CD4-positive, alpha-beta T cell treated with Interleukin-4 for 4 hours (primary cell): Measurements from ENCODE around the gene STXBP5.
A peak's percentile ranks its signal among the peaks of the same experiment; 100 is the strongest.
"Not testable (repeated sequence)": the region's sequence is repeated elsewhere in the genome, so short reads cannot be mapped to it uniquely, and the experiment has no call there.

Source experiments
- DNase-seq: peaks from one replicate; pipeline ENCODE4 v3.0.0-alpha.2; 2020

Gene STXBP5

DNA sequence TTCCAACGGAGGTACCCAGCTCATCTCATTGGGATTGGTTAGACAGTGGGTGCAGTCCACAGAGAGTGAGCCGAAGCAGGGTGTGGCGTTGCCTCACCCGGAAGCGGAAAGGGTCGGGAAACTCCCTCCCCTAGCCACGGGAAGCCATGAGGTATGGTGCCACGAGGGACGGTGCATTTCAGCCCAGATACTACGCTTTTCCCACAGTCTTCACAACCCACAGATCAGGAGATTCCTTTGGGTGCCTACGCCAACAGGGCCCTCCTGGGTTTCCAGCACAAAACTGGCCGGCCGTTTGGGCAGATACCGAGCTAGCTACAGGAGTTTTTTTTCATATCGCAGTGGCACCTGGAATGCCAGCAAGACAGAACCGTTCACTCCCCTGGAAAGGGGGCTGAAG is 46.9 kb downstream of the STXBP5 start:
- no peak for DNase-seq

- DNase-seq = not testable (repeated sequence)
These were observed 50.8 kb downstream of the STXBP5 start for GRCh38 chr6:147254929-147255473.

- no peak for DNase-seq
These were observed 51.9 kb downstream of the STXBP5 start for GRCh38 chr6:147255948-147256674.

GRCh38 chr6:147257760-147258159 is 53.5 kb downstream of the STXBP5 start:
- no peak for DNase-seq

DNA sequence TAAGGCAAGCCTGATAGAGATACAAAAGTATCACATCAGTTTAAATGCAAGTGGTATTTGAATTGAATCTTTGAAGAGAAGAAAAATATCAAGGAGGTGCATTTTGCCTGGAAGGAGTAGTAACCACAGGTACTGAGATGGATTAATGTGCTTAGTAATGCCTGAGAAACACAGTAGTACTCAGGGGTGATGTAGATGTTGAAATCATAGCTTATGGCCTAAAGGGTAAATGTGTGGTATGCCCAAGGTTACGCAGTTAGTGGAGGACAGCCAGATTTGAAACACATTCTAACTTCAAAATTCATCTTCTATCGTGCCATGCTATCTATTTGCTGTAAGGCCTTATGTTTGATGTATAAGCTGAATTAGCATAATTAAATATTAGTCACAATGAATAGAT is 55.9 kb downstream of the STXBP5 start:
- no peak for DNase-seq

DNA sequence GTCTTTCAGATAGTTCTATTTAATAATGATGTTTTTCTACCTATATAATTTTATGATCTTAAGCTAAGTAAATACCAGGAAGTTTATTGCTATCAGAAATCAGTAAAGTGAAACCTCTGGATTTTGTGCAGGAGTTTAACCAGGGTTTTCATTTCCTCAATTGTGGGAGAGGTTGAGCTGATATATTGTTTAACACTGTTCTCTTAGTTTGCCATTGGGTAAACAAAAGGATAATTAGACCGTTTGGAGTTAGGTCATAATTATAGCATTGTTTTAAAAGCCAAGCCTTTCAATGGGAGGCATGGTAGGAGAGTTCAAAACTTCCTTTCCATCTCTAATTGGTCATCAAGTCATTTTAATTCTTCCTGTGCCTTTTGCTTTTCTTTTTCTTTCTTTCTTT is 58.7 kb downstream of the STXBP5 start:
- DNase-seq = no peak

DNA sequence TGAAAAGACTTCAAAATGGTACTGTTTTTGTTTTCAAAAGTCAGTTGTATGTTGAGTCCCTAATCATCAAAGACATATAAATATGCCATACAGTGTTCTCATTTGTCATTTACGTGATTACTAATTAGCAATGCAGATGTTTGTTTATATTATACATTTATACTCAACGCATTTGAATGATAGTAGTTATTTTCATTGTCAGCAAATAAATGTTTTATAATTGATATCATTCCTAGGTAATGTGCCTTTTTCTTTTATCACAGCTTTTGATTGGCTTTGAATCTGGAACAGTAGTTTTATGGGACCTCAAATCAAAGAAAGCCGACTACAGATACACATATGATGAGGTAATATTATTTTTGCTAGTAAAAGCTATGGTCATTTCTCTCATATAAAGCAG is 62.6 kb downstream of the STXBP5 start:
- no peak for DNase-seq

DNA sequence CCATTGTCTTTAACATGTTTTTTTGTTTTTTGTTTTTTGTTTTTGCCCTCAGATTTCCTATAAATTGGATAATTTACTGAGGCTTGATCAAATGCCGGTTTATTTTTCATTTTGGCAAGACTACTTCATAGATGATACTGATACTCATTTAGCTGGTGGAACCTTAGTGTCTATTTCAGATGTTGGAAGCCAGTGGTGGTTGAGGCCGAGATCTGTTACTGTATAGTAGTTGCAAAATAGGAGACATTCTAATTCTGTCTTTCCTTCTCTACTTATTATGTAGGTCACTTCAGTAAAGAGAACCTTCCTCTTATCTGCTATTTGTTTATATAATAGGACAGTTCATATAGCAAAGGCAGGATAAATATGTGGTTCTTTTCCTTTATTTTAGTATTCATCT is 63.4 kb downstream of the STXBP5 start:
- no peak for DNase-seq

DNA sequence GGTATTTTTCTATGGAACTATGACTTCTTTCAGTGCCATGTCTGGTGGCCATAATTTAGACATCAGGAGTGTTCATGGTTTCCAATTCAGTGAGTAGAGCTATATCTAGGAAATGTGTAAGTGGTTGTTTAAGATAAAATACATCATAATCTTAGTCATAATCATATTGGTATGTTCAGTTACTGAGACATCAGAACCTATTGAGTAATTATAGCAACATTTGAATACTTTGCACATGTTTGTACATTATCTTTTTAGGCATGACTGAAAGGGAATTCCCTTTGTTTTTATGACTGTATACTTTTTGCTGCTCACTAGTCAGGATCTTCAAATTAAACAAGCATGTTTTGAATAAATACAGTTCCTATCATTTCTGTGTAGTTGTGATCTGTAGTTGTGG is 64.0 kb downstream of the STXBP5 start:
- DNase-seq = no peak

GRCh38 chr6:147274012-147274411 is 69.8 kb downstream of the STXBP5 start:
- DNase-seq = no peak

DNA sequence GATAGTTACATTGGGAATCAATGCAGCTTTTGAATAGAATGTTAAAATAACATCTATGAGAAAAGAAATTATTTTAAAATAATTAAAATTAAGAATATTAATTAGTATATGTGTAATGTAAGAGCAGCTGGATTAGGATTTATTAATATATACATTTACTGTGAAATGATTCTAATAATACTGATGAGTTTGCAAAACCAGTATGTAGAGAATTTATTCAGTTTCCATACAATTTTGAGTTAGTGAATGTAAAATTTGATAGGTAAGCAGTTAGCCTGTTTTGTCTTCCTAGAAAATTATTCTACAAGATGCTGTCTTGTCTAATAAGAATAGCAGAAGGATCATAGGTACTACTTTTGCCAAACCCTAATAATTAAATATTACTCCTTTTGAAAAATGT is 70.6 kb downstream of the STXBP5 start:
- DNase-seq = no peak

DNA sequence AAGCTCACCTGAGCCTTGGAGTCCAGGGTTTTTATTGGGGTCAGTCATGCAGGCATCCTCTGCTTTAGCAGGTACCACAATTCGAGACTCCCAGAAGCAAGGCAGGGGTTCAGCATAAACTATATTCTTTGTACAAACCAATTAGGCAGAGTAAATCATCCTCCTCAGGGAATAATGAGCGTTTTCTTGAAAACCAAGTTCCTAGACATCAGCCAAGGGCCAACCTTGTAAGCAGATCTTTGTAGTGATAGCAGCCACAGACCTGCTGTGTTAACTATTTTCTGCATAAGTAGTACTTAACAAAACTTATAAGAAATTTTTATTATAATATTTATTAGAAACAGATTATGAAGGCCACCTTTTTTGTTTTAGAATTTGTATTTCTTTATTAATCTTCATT is 74.7 kb downstream of the STXBP5 start:
- DNase-seq = no peak

DNA sequence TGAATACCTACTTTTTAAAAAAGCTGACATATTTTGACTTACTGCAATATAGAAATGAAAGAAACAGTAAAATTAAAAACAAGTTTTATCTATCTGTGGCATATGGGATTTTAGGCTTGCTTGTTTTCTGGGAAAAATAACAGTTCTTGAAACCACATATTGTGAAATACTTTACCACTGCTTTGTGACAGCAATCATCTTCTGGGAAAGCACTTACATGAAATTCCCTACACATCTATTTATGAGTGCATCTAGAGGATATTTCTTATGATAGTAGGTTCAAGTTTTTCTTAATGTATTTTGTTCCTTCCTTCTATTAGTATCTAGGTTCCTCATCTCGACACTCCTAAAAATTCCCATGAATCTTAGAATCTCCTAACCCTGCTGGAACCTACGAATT is 75.2 kb downstream of the STXBP5 start:
- DNase-seq = no peak

DNA sequence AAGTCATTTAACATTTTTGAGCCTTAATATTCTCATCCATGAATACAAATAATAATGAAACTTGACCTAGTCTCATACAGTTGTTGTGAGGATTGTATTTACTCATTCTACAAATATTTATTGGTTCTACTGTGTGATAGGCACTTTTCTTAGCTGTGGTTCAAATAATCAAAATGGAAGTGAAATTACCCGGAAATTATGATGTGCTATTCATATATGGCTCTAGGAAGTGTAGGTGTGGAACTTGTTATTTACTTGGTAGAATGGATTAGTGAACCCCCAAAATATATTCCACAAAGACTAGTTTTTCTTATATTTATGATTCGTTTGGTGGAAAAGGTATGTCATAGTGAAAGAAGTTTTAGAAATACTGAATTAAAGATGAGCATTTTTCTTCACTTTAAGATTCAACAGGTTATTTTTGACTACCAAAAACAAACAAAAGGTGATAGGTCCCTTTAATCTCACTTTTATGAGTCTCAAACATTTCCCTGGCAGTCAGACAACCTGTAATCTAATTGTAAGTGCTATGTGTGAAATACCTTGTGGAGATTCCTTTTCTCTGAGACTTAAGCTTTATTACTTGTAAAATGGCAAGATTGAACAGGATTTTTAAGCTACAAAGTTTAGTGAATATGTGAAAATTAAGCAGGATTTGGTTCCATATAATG is 77.8 kb downstream of the STXBP5 start:
- no peak for DNase-seq

- DNase-seq = no peak
These were observed 78.3 kb downstream of the STXBP5 start for GRCh38 chr6:147282566-147282959.

DNA sequence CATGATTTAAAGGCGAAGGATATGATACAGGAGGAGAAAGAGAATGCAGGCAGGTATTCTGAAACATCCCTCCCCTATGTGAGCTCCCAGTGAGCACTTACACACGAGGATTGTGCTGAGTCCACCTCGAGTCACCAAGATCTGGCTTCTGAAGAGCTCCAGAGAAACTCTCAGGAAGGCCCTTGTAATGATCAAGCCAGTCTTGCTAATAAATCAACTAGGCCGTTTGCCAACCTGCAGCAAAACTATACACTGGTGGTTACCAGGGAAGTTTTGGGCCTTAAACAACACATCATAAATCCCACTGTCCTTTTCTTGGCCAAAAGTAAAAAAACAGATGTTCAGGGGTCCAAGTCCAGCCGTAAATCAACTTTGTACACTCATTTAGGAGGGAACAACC is 79.2 kb downstream of the STXBP5 start:
- DNase-seq = no peak

GRCh38 chr6:147285087-147285855 is 81.1 kb downstream of the STXBP5 start:
- DNase-seq = peak; percentile 34

GRCh38 chr6:147287869-147288271 is 83.7 kb downstream of the STXBP5 start:
- no peak for DNase-seq

DNA sequence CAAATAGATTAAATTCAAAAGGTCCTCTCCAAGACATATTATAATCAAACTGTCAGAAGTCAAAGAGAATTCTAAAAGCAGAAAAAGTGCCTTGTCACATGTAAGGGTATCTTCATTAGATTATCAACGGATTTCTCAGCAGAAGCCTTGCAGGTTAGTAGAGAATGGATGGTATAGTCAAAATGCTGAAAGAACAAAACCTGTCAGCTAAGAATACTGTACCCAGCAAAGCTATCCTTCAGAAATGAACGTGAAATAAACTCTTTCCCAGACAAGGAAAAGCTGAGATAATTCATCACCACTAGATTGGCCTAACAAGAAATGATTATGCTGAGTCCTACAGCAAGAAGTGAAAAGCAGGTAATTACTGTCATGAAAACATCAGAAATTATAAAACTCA is 92.9 kb downstream of the STXBP5 start:
- no peak for DNase-seq

DNA sequence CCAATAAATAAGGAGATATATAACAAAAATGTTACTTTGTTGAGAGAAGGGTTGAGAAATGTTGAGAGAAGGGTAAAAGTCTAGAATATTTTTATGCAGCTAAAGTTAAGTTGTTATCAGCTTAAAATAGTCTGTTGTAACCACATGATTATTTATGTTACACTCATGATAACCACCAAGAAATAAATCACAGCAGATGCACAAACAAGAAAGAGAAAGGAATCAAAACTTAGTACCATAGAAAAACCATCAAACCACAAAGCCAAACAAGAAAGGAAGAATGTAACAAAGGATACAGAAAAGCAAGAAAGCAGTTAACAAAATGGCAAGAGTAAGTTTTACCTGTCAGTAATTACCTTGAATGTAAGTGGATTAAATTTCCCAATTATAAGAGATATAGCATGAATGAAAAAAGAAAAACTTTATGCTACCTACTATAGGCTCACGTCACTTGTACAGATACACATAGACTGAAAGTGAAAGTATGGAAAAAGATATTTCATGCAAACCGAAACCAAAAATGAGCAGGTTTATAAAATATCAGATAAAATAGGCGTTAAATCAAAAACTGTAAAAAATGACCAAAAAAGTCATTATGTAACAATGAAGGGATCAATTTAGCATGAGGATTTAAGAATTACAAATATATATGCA is 93.6 kb downstream of the STXBP5 start:
- DNase-seq = peak; percentile 15

DNA sequence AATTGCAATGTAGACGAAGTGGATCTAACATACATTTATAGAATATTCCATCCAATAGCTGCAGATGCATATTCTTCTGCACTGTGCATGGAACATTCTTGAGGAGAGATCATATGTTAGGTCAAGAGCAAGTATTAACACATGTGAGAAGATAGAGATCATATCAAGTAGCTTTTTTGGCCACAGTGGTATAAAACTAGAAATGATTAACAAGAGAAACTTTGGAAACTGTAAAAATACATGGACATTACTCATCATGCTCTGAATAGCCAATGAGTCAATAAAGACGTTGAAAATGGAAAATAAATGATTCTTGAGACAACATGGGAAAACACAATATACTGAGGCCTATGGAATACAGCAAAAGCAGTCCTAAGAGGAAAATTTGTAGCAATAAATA is 94.2 kb downstream of the STXBP5 start:
- no peak for DNase-seq

GRCh38 chr6:147299035-147299434 is 94.8 kb downstream of the STXBP5 start:
- DNase-seq = no peak

GRCh38 chr6:147301070-147301469 is 96.9 kb downstream of the STXBP5 start:
- DNase-seq = no peak
